ENCODE results near the gene PRTN3. TPM values are rescaled to one million over a fixed set of nuclear protein-coding genes. Genes with fewer than 3 reads are reported as not detected.
A peak's percentile ranks its signal among the peaks of the same experiment; 100 is the strongest.
"Not testable (repeated sequence)": the region's sequence is repeated elsewhere in the genome, so short reads cannot be mapped to it uniquely, and the experiment has no call there.

Gene PRTN3
- total RNA-seq, 1 donor from 2014 or later = not detected

DNA sequence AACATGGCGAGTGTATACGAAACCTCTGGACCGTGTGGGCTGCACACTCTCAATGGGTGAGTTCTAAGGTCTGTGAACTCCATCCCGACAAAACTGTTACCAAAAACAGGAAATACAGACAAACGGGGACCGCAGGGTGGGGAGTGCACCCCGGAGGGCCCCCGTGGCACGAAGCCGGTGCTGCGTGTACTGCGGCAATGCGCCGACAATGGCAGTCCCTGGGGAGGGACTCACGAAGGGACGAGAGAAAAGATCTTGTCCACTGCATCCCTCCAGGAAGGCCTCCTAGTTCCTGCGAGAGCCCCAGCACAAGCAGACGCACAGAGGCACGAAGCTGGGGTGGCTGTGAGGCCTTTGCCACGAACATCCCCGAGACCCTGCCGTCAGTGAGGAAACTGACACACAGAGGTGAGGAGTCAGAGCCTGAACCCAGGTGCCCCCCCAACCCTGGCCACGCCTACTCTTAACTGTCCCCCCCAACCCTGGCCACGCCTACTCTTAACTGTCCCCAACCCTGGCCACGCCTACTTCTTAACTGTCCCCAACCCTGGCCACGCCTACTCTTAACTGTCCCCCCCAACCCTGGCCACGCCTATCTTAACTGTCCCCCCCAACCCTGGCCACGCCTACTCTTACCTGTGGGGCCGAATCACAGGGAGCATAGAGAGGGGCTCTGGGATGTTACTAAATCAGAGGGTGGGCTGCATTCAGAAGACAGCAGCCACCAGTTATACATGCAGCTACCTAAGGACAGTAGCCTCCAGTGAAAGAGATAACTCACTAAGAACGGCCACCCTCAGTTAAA lies 48.0 kb downstream of the PRTN3 start:
- H3K4me3 ChIP-seq = no peak overlapping the region
- peaks cover 5% of the 10 kb centered on the region for H3K4me1 ChIP-seq
- intact Hi-C loops (cut with DNase I) = no loop called here
- no peak overlapping the region for H3K27ac ChIP-seq
- H3K27me3 ChIP-seq = no peaks in the 10 kb centered on the region
- H3K9me3 ChIP-seq = no peaks in the 10 kb centered on the region
- DNase-seq = no peak
- H3K36me3 ChIP-seq = peaks cover 43% of the 10 kb centered on the region
- ATAC-seq = no peak
- TF ChIP-seq, protein P1, sequence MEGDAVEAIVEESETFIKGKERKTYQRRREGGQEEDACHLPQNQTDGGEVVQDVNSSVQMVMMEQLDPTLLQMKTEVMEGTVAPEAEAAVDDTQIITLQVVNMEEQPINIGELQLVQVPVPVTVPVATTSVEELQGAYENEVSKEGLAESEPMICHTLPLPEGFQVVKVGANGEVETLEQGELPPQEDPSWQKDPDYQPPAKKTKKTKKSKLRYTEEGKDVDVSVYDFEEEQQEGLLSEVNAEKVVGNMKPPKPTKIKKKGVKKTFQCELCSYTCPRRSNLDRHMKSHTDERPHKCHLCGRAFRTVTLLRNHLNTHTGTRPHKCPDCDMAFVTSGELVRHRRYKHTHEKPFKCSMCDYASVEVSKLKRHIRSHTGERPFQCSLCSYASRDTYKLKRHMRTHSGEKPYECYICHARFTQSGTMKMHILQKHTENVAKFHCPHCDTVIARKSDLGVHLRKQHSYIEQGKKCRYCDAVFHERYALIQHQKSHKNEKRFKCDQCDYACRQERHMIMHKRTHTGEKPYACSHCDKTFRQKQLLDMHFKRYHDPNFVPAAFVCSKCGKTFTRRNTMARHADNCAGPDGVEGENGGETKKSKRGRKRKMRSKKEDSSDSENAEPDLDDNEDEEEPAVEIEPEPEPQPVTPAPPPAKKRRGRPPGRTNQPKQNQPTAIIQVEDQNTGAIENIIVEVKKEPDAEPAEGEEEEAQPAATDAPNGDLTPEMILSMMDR (IDR thresholded peaks at IDR 0.05) = no peak

DNA sequence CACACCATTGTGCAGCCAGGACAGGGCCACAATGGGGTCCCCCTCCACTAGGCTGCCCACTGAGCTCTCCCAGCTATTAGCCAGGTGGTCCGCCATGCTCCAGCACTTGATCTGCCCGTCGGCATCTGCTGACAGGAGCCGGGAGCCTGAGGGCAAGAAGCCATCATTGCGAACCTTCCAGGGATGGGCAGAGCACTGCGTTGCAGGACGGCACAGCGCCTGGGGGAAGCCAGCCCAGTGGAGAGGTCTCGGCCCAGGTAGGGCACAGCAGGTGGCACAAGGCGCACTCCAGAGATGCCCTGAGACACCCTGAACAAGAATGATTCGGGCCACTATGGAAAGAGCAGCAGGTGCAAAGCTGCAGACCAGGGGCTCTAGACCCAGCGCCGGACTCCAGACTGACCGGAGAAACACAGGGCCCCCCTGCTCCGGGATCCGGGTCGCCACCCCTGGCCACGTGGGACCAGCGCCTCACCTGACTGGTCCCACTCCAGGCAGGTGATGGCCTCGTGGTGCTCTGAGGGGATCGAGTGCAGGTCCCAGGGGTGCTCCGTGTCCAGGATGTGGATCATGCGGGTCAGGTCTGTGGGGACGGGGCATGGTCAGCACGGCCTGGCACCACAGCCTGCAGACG lies 49.0 kb downstream of the PRTN3 start:
- ATAC-seq (no peak), DNase-seq (no peak)
- Histone ChIP-seq H3K27ac (no peak overlapping the region), H3K36me3 (peaks cover 38% of the 10 kb centered on the region), H3K4me1 (peaks cover 5% of the 10 kb centered on the region), H3K9me3 (no peaks in the 10 kb centered on the region), H3K4me3 (no peak overlapping the region), H3K27me3 (no peaks in the 10 kb centered on the region)
- TF ChIP-seq, protein P1 (IDR thresholded peaks at IDR 0.05) = no peak
- intact Hi-C loops (cut with DNase I) = no loop called here

- Histone ChIP-seq H3K36me3 (peaks cover 27% of the 10 kb centered on the region), H3K4me1 (peaks cover 5% of the 10 kb centered on the region), H3K27ac (no peak overlapping the region), H3K9me3 (no peaks in the 10 kb centered on the region), H3K27me3 (no peaks in the 10 kb centered on the region), H3K4me3 (no peak overlapping the region)
- TF ChIP-seq, protein P1 (IDR thresholded peaks at IDR 0.05) = no peak
- ATAC-seq (no peak), DNase-seq (no peak)
- intact Hi-C loops (cut with DNase I) = no loop called here
These were observed 50.0 kb downstream of the PRTN3 start for GRCh38 chr19:890831-891230.

DNA sequence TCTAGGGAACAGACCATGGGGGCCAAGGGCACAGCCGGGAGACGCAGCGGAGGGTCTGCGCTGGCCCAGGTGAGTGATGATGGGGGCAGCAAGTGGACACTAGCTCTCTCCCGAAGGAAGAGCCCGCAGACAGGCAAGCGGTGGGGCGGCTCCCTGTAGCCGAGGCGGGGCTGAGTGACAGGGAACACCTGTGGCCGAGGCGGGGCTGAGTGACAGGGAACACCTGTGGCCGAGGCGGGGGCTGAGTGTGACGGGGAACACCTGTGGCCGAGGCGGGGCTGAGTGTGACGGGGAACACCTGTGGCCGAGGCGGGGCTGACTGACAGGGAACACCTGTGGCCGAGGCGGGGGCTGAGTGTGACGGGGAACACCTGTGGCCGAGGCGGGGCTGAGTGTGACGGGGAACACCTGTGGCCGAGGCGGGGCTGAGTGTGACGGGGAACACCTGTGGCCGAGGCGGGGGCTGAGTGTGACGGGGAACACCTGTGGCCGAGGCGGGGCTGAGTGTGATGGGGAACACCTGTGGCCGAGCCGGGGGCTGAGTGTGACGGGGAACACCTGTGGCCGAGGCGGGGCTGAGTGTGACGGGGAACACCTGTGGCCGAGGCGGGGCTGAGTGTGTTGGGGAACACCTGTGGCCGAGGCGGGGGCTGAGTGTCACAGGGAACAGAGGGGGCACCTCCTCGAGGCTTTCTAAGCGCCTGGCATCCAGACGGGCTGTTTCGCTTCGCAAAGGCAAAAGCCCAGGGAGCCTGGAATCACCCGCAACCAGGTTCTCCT lies 50.8 kb downstream of the PRTN3 start:
- H3K4me1 ChIP-seq; H3K27me3 ChIP-seq; ATAC-seq; intact Hi-C loops (cut with DNase I); H3K9me3 ChIP-seq: not testable (repeated sequence)
- peak; percentile 74 for DNase-seq
- Histone ChIP-seq H3K4me3 (peak overlapping the region; percentile 89), H3K36me3 (peaks cover 23% of the 10 kb centered on the region), H3K27ac (peak overlapping the region; percentile 97)

GRCh38 chr19:892243-892893 lies 51.6 kb downstream of the PRTN3 start:
- Histone ChIP-seq H3K4me1 (peaks cover 5% of the 10 kb centered on the region), H3K36me3 (peaks cover 22% of the 10 kb centered on the region), H3K9me3 (no peaks in the 10 kb centered on the region), H3K4me3 (peak overlapping the region; percentile 89), H3K27ac (peak overlapping the region; percentile 97), H3K27me3 (no peaks in the 10 kb centered on the region)
- DNase-seq (no peak), ATAC-seq (peak; percentile 2)
- intact Hi-C loops (cut with DNase I) = no loop called here
- TF ChIP-seq, protein P1 (IDR thresholded peaks at IDR 0.05) = no peak

Measured in upper lobe of right lung (tissue), 1 donor.